GM23338 (cell line): ENCODE results near the gene ZNF391.

Experiments
- CREB1 ChIP-seq: fragments of 250-450 bp; sonication (Bioruptor Pico); IDR thresholded peaks from 2 replicates; pipeline ENCODE4 v1.5.0; 2020; ENCODE audit warnings: low read depth, mild to moderate bottlenecking, moderate library complexity
- ETS1 ChIP-seq: IDR thresholded peaks from 2 replicates; pipeline ENCODE4 v1.6.1; 2016; ENCODE audit warnings: antibody characterized with exemption
- EZH2 ChIP-seq: fragments of 200-600 bp; sonication (generic); IDR thresholded peaks from one replicate; pipeline ENCODE4 v1.8.0; 2017; ENCODE audit warnings: antibody characterized with exemption, mild to moderate bottlenecking, low read depth; ENCODE audit not compliant: unreplicated experiment
- EZH2phosphoT487 ChIP-seq: fragments of 200-600 bp; sonication (generic); IDR thresholded peaks from one replicate; pipeline ENCODE4 v1.8.1; 2018; ENCODE audit warnings: antibody characterized with exemption; ENCODE audit not compliant: unreplicated experiment
- JUNB ChIP-seq: IDR thresholded peaks from one replicate; pipeline ENCODE4 v1.6.1; 2016; ENCODE audit warnings: antibody characterized with exemption; ENCODE audit not compliant: unreplicated experiment
- NANOG ChIP-seq: IDR thresholded peaks from 2 replicates; pipeline ENCODE4 v1.6.1; 2016; ENCODE audit warnings: antibody characterized with exemption, borderline replicate concordance
- POLR2AphosphoS5 ChIP-seq: IDR thresholded peaks from 2 replicates; pipeline ENCODE4 v1.6.1; 2016; ENCODE audit warnings: antibody characterized with exemption, low read depth
- STAT1 ChIP-seq: IDR thresholded peaks from one replicate; pipeline ENCODE4 v1.6.1; 2016; ENCODE audit warnings: antibody characterized with exemption; ENCODE audit not compliant: unreplicated experiment
- ZNF114 ChIP-seq: fragments of 250-450 bp; sonication (Bioruptor Pico); IDR thresholded peaks from 2 replicates; pipeline ENCODE4 v1.5.0; 2020; ENCODE audit warnings: mild to moderate bottlenecking, moderate library complexity
- ZNF331 ChIP-seq: fragments of 250-450 bp; sonication (Bioruptor Pico); IDR thresholded peaks from 2 replicates; pipeline ENCODE4 v1.5.0; 2020; ENCODE audit warnings: low read depth, mild to moderate bottlenecking, moderate library complexity
- TF ChIP-seq, protein P1 (sequence below), 2 experiments: fragments of 200-600 bp in 1 of 2; sonication (generic) in 1 of 2; conservative IDR thresholded peaks; 2 replicates each; pipeline versions ENCODE4 v1.5.1 to v1.6.1; 2016 to 2017; ENCODE audit warnings: antibody characterized with exemption in 2 of 2, low read depth in 2 of 2, mild to moderate bottlenecking in 2 of 2, moderate library complexity in 1 of 2
- TF ChIP-seq, protein P2 (sequence below): IDR thresholded peaks from one replicate; pipeline ENCODE4 v1.6.1; 2018; ENCODE audit warnings: antibody characterized with exemption; ENCODE audit not compliant: unreplicated experiment

GRCh38 chr6:27422651-27423332 is 34.2 kb downstream of the ZNF391 start:
- TF ChIP-seq ZNF331: no peak
- TF ChIP-seq, protein P1, sequence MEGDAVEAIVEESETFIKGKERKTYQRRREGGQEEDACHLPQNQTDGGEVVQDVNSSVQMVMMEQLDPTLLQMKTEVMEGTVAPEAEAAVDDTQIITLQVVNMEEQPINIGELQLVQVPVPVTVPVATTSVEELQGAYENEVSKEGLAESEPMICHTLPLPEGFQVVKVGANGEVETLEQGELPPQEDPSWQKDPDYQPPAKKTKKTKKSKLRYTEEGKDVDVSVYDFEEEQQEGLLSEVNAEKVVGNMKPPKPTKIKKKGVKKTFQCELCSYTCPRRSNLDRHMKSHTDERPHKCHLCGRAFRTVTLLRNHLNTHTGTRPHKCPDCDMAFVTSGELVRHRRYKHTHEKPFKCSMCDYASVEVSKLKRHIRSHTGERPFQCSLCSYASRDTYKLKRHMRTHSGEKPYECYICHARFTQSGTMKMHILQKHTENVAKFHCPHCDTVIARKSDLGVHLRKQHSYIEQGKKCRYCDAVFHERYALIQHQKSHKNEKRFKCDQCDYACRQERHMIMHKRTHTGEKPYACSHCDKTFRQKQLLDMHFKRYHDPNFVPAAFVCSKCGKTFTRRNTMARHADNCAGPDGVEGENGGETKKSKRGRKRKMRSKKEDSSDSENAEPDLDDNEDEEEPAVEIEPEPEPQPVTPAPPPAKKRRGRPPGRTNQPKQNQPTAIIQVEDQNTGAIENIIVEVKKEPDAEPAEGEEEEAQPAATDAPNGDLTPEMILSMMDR (conservative IDR thresholded peaks at IDR 0.05; ENCODE audit: low read depth in 2 of 2): no peak
- no peak for TF ChIP-seq EZH2phosphoT487
- peak; percentile 52 for TF ChIP-seq POLR2AphosphoS5
- no peak for TF ChIP-seq JUNB
- TF ChIP-seq, protein P2, sequence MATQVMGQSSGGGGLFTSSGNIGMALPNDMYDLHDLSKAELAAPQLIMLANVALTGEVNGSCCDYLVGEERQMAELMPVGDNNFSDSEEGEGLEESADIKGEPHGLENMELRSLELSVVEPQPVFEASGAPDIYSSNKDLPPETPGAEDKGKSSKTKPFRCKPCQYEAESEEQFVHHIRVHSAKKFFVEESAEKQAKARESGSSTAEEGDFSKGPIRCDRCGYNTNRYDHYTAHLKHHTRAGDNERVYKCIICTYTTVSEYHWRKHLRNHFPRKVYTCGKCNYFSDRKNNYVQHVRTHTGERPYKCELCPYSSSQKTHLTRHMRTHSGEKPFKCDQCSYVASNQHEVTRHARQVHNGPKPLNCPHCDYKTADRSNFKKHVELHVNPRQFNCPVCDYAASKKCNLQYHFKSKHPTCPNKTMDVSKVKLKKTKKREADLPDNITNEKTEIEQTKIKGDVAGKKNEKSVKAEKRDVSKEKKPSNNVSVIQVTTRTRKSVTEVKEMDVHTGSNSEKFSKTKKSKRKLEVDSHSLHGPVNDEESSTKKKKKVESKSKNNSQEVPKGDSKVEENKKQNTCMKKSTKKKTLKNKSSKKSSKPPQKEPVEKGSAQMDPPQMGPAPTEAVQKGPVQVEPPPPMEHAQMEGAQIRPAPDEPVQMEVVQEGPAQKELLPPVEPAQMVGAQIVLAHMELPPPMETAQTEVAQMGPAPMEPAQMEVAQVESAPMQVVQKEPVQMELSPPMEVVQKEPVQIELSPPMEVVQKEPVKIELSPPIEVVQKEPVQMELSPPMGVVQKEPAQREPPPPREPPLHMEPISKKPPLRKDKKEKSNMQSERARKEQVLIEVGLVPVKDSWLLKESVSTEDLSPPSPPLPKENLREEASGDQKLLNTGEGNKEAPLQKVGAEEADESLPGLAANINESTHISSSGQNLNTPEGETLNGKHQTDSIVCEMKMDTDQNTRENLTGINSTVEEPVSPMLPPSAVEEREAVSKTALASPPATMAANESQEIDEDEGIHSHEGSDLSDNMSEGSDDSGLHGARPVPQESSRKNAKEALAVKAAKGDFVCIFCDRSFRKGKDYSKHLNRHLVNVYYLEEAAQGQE: no peak
- no peak for TF ChIP-seq EZH2
- TF ChIP-seq STAT1: no peak
- TF ChIP-seq CREB1: peak; percentile 77
- no peak for TF ChIP-seq NANOG
- TF ChIP-seq ZNF114: no peak
- TF ChIP-seq ETS1: peak; percentile 94
